ENCODE results near the gene TRIM14.

- no peak for TF ChIP-seq SIN3A (IDR thresholded peaks at IDR 0.05; ENCODE audit: borderline replicate concordance, insufficient read depth, low read length)
- TF ChIP-seq, protein P1, sequence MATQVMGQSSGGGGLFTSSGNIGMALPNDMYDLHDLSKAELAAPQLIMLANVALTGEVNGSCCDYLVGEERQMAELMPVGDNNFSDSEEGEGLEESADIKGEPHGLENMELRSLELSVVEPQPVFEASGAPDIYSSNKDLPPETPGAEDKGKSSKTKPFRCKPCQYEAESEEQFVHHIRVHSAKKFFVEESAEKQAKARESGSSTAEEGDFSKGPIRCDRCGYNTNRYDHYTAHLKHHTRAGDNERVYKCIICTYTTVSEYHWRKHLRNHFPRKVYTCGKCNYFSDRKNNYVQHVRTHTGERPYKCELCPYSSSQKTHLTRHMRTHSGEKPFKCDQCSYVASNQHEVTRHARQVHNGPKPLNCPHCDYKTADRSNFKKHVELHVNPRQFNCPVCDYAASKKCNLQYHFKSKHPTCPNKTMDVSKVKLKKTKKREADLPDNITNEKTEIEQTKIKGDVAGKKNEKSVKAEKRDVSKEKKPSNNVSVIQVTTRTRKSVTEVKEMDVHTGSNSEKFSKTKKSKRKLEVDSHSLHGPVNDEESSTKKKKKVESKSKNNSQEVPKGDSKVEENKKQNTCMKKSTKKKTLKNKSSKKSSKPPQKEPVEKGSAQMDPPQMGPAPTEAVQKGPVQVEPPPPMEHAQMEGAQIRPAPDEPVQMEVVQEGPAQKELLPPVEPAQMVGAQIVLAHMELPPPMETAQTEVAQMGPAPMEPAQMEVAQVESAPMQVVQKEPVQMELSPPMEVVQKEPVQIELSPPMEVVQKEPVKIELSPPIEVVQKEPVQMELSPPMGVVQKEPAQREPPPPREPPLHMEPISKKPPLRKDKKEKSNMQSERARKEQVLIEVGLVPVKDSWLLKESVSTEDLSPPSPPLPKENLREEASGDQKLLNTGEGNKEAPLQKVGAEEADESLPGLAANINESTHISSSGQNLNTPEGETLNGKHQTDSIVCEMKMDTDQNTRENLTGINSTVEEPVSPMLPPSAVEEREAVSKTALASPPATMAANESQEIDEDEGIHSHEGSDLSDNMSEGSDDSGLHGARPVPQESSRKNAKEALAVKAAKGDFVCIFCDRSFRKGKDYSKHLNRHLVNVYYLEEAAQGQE (IDR thresholded peaks at IDR 0.05; ENCODE audit: insufficient read depth in 1 of 2, low read depth in 2 of 2, low read length in 2 of 2): no peak
- TF ChIP-seq TAF1 (IDR thresholded peaks at IDR 0.05; ENCODE audit: borderline replicate concordance, insufficient read depth, low read length): no peak
Measured at GRCh38 chr9:98038958-98039357, 80.1 kb downstream of the TRIM14 start.
